Ishikawa (cell line): Measurements from ENCODE around the gene RICTOR.

Experiments
- CEBPB ChIP-seq: IDR thresholded peaks from 2 replicates; pipeline ENCODE4 v1.6.1; 2012
- CREB1 ChIP-seq: IDR thresholded peaks from 2 replicates; pipeline ENCODE4 v1.6.1; 2012; ENCODE audit warnings: low read depth
- EGR1 ChIP-seq: IDR thresholded peaks from 2 replicates; pipeline ENCODE4 v1.6.1; 2012
- EP300 ChIP-seq: IDR thresholded peaks from 2 replicates; pipeline ENCODE4 v1.6.1; 2012; ENCODE audit warnings: borderline replicate concordance
- FOXM1 ChIP-seq: IDR thresholded peaks from 2 replicates; pipeline ENCODE4 v1.6.1; 2012; ENCODE audit warnings: low read depth, borderline replicate concordance
- NFIC ChIP-seq: IDR thresholded peaks from 2 replicates; pipeline ENCODE4 v1.6.1; 2012
- RAD21 ChIP-seq: IDR thresholded peaks from 2 replicates; pipeline ENCODE4 v1.6.1; 2012; ENCODE audit warnings: low read depth
- TAF1 ChIP-seq: IDR thresholded peaks from 2 replicates; pipeline ENCODE4 v1.6.1; 2012; ENCODE audit warnings: low read depth, mild to moderate bottlenecking
- TCF12 ChIP-seq: IDR thresholded peaks from 2 replicates; pipeline ENCODE4 v1.6.1; 2012; ENCODE audit warnings: low read depth
- TEAD4 ChIP-seq: IDR thresholded peaks from 2 replicates; pipeline ENCODE4 v1.6.1; 2012
- YY1 ChIP-seq: IDR thresholded peaks from 2 replicates; pipeline ENCODE4 v1.6.1; 2012; ENCODE audit warnings: low read depth
- ZBTB7A ChIP-seq: IDR thresholded peaks from 2 replicates; pipeline ENCODE4 v1.6.1; 2012; ENCODE audit warnings: low read depth
- TF ChIP-seq, protein P1 (sequence below): IDR thresholded peaks from 2 replicates; pipeline ENCODE4 v1.6.1; 2012; ENCODE audit warnings: low read depth, mild to moderate bottlenecking
- TF ChIP-seq, protein P2 (sequence below): IDR thresholded peaks from 2 replicates; pipeline ENCODE4 v1.6.1; 2012
- TF ChIP-seq, protein P3 (sequence below): IDR thresholded peaks from 2 replicates; pipeline ENCODE4 v1.6.1; 2012

The RICTOR gene

DNA sequence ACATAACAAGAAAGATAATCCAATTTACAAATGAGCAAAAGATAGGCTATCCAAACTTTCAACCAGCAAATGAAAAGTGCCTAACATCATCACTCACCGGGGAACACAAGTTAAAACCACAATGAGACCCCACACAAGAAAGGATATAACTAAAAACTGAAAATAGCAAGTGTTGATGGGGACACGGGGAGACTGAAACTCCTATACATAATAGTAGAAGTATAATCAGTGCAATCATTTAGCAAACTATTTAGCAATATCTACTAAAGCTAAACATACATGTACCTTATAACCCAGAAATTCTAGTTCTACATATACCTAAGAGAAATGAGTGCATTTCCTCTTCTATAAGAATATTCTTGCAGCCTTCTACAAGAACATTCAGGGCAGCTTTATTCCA lies 72.5 kb downstream of the RICTOR start:
- TF ChIP-seq ZBTB7A = no peak
- TF ChIP-seq, protein P1, sequence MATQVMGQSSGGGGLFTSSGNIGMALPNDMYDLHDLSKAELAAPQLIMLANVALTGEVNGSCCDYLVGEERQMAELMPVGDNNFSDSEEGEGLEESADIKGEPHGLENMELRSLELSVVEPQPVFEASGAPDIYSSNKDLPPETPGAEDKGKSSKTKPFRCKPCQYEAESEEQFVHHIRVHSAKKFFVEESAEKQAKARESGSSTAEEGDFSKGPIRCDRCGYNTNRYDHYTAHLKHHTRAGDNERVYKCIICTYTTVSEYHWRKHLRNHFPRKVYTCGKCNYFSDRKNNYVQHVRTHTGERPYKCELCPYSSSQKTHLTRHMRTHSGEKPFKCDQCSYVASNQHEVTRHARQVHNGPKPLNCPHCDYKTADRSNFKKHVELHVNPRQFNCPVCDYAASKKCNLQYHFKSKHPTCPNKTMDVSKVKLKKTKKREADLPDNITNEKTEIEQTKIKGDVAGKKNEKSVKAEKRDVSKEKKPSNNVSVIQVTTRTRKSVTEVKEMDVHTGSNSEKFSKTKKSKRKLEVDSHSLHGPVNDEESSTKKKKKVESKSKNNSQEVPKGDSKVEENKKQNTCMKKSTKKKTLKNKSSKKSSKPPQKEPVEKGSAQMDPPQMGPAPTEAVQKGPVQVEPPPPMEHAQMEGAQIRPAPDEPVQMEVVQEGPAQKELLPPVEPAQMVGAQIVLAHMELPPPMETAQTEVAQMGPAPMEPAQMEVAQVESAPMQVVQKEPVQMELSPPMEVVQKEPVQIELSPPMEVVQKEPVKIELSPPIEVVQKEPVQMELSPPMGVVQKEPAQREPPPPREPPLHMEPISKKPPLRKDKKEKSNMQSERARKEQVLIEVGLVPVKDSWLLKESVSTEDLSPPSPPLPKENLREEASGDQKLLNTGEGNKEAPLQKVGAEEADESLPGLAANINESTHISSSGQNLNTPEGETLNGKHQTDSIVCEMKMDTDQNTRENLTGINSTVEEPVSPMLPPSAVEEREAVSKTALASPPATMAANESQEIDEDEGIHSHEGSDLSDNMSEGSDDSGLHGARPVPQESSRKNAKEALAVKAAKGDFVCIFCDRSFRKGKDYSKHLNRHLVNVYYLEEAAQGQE = no peak

DNA sequence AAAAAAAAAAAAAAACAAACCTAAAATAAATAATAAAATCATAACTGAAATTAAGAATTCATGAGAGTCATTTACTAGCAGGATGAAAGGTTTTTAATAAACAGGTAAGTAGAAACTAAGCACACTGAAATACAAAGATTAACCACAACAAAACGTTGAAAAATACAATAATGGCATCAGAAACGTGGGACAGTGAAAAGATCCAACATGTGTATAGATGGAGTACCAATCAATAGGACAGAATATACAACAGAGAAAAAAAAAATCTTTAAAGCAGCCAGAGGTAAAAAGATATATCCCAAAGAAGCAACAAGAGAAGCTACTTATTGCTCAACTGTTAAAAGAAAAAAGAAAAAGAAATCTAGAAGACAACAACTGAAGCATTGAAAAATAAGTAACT lies 75.2 kb downstream of the RICTOR start:
- TF ChIP-seq EP300 (no peak), FOXM1 (no peak), TCF12 (no peak), TEAD4 (no peak), RAD21 (no peak), TAF1 (no peak), CREB1 (no peak)
- TF ChIP-seq, protein P2, sequence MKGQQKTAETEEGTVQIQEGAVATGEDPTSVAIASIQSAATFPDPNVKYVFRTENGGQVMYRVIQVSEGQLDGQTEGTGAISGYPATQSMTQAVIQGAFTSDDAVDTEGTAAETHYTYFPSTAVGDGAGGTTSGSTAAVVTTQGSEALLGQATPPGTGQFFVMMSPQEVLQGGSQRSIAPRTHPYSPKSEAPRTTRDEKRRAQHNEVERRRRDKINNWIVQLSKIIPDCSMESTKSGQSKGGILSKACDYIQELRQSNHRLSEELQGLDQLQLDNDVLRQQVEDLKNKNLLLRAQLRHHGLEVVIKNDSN = no peak
- TF ChIP-seq, protein P3, sequence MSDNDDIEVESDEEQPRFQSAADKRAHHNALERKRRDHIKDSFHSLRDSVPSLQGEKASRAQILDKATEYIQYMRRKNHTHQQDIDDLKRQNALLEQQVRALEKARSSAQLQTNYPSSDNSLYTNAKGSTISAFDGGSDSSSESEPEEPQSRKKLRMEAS = no peak

DNA sequence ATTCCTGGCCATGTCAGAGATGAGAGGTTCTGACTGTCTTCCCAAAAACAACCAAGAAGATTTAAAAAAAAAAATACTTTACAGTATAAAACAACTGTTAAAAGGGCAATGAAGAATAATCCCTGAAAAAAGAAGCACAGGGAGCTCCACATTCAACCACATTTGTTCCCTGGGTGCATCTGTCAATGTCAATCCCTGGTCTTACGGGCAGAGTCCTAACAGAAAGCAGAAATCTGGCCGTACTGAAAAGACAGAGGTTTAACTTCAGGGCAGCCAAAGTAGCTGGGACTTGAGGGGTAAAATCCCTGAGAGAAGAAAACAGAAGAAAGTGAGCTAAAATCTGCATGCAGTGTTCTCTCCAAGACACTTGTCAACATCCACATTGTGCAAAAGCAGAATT lies 76.6 kb downstream of the RICTOR start:
- no peak for TF ChIP-seq YY1
- TF ChIP-seq ZBTB7A = no peak
- TF ChIP-seq EGR1 = no peak
- no peak for TF ChIP-seq TCF12
- TF ChIP-seq FOXM1 = no peak
- TF ChIP-seq EP300 = no peak
- TF ChIP-seq, protein P1 = no peak

DNA sequence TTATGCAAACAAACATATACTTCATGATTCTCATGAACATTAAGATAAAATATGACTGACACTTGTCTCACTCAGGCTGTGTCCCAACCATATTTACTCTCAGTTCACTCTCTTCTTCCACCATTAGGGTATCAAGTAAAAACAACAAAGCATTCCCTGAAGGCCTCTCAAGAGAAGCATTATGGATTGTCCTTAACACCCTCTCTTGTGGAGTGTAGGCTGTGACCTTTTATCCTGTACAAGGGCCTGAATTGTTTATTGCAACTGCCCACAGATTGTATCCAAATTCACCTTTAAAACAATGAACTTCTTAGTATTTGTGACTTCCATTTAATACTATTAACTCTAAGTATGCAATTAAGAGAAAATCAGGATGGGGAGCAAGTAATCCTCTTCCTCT lies 78.1 kb downstream of the RICTOR start:
- TF ChIP-seq YY1 = no peak
- TF ChIP-seq CEBPB = no peak
- no peak for TF ChIP-seq EP300
- no peak for TF ChIP-seq TEAD4
- TF ChIP-seq, protein P1 = no peak
- TF ChIP-seq ZBTB7A = no peak
- no peak for TF ChIP-seq NFIC
- TF ChIP-seq TCF12 = no peak
- TF ChIP-seq, protein P2 = no peak
- TF ChIP-seq RAD21 = no peak
- TF ChIP-seq, protein P3 = no peak
- no peak for TF ChIP-seq TAF1
- no peak for TF ChIP-seq FOXM1
- TF ChIP-seq CREB1 = no peak
- TF ChIP-seq EGR1 = no peak

DNA sequence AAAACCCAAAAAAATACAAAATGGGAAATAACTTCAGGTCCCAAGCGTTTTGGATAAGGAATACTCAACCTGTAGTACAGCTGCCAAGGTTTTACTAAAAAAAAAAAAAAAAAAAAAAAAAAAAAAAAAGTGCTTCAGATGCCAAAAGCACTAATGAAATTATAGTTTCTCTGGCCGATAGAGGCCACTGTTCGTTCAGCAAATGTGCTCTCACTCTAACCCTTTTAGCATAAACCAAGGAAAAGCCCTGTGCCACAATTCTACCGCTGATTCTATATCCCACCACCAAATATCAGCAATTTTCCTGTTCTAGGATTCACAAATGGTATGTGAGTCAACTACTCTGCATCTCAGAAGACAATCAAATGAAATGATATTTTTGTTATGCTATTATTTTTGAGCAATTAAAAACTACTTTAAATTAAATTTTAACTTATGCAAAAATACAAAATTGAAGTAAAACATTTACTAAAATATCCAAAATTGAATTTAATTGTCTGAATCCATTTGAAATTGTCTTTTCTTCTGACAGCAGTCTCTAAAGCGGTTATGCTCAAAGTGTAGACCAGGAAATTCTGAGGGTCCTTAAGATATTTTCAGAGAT lies 79.8 kb downstream of the RICTOR start:
- TF ChIP-seq ZBTB7A (no peak), RAD21 (peak; percentile 67), NFIC (peak; percentile 39; the same call in 1 of the 2 replicates)
